SK-N-MC (cell line): ENCODE results near the gene EN2.

Experiments
- EZH2 ChIP-seq: fragments of 200-600 bp; sonication (generic); IDR thresholded peaks from one replicate; pipeline ENCODE4 v1.6.1; 2017; ENCODE audit warnings: antibody characterized with exemption
- FOXP2 ChIP-seq: optimal IDR thresholded peaks from 2 replicates; pipeline ENCODE3; 2011; ENCODE audit warnings: mild to moderate bottlenecking, moderate library complexity; ENCODE audit not compliant: insufficient read depth; ENCODE audit errors: extremely low read length, control extremely low read depth
- POLR2AphosphoS5 ChIP-seq: IDR thresholded peaks from 2 replicates; pipeline ENCODE4 v1.6.1; 2012; ENCODE audit warnings: mild to moderate bottlenecking, low read depth, low read length, borderline replicate concordance

- TF ChIP-seq POLR2AphosphoS5, result no peak
- no peak for TF ChIP-seq EZH2
- no peak for TF ChIP-seq FOXP2
Observed at GRCh38 chr7:155512246-155512887, 54.4 kb downstream of the EN2 start.
